GM12875 (cell line): ENCODE data around the gene PARVB.

Source experiments
- H3K4me3 ChIP-seq: one replicate; pipeline ENCODE4 v1.5.1; 2011; ENCODE audit warnings: low read depth, low read length, control low read depth
- CTCF ChIP-seq: IDR thresholded peaks from 2 replicates; pipeline ENCODE4 v1.5.1; 2011; ENCODE audit warnings: low read depth, mild to moderate bottlenecking, control low read depth, inconsistent platforms, low read length, moderate library complexity, borderline replicate concordance; ENCODE audit not compliant: insufficient read depth

The PARVB gene

GRCh38 chr22:44175676-44176075 lies 151.6 kb downstream of the PARVB start:
- no peak overlapping the region for H3K4me3 ChIP-seq
- TF ChIP-seq CTCF = no peak

GRCh38 chr22:44179196-44179988 lies 155.3 kb downstream of the PARVB start:
- H3K4me3 ChIP-seq = no peak overlapping the region
- TF ChIP-seq CTCF = no peak

GRCh38 chr22:44179989-44180705 lies 156.0 kb downstream of the PARVB start:
- no peak overlapping the region for H3K4me3 ChIP-seq
- no peak for TF ChIP-seq CTCF

GRCh38 chr22:44180706-44181032 lies 156.6 kb downstream of the PARVB start, which contains the start of gene PARVG:
Gene PARVG, plus strand, starts transcription at chr22:44180925. Its CDS starts 2,405 bp downstream, at chr22:44183330.
- no peak for TF ChIP-seq CTCF
- peak within 1 kb of the TSS; percentile 87 for H3K4me3 ChIP-seq

GRCh38 chr22:44181033-44181911 lies 157.2 kb downstream of the PARVB start:
- H3K4me3 ChIP-seq = peak overlapping the region; percentile 87

More at GRCh38 chr22:44181033-44181911, 157.2 kb downstream of the PARVB start:
- TF ChIP-seq CTCF = no peak
